GM23338 (cell line): Measurements from ENCODE around the gene DCP1B. TPM values are rescaled to one million over a fixed set of nuclear protein-coding genes. Genes with fewer than 3 reads are reported as not detected.
A peak's percentile ranks its signal among the peaks of the same experiment; 100 is the strongest.
"Not testable (repeated sequence)": the region's sequence is repeated elsewhere in the genome, so short reads cannot be mapped to it uniquely, and the experiment has no call there.

Experiments used
- ATAC-seq: fragments of 200-7000 bp; cut with Tn5 transposase; 3 replicates; pipeline ENCODE4 v1.9.1; 2020
- DNase-seq: peaks from one replicate; pipeline ENCODE4 v3.0.0-alpha.2; 2015; ENCODE audit warnings: low spot score
- H2AFZ ChIP-seq: fragments of 200-600 bp; sonication (generic); 2 replicates; pipeline ENCODE4 v1.8.0; 2016; ENCODE audit warnings: antibody characterized with exemption, mild to moderate bottlenecking, moderate library complexity
- H3F3A ChIP-seq: fragments of 200-600 bp; sonication (generic); replicated peaks from 2 replicates; pipeline ENCODE4 v1.8.0; 2017; ENCODE audit warnings: antibody characterized with exemption, mixed run types, low read depth
- H3K27ac ChIP-seq: fragments of 200-600 bp; sonication (generic); 2 replicates; pipeline ENCODE4 v1.6.1; 2016; ENCODE audit warnings: low read depth
- H3K27me3 ChIP-seq: fragments of 200-600 bp; sonication (generic); 2 replicates; pipeline ENCODE4 v1.8.0; 2016; ENCODE audit warnings: mild to moderate bottlenecking, mixed run types, moderate library complexity; ENCODE audit not compliant: insufficient read depth
- H3K36me3 ChIP-seq: fragments of 200-600 bp; sonication (generic); 2 replicates; pipeline ENCODE4 v1.8.0; 2016; ENCODE audit warnings: mild to moderate bottlenecking; ENCODE audit not compliant: insufficient read depth
- H3K4me1 ChIP-seq: fragments of 200-600 bp; sonication (generic); 2 replicates; pipeline ENCODE4 v1.8.0; 2016; ENCODE audit warnings: mild to moderate bottlenecking, moderate library complexity; ENCODE audit not compliant: insufficient read depth
- H3K4me2 ChIP-seq: fragments of 200-600 bp; sonication (generic); 2 replicates; pipeline ENCODE4 v1.7.1; 2017; ENCODE audit warnings: mixed run types
- H3K4me3 ChIP-seq: fragments of 200-600 bp; sonication (generic); 2 replicates; pipeline ENCODE4 v1.6.1; 2016; ENCODE audit warnings: mixed run types
- H3K79me2 ChIP-seq: fragments of 200-600 bp; sonication (generic); replicated peaks from 2 replicates; pipeline ENCODE4 v1.8.0; 2017; ENCODE audit warnings: mild to moderate bottlenecking; ENCODE audit not compliant: insufficient read depth
- H3K9me2 ChIP-seq: fragments of 200-600 bp; sonication (generic); 2 replicates; pipeline ENCODE4 v1.8.0; 2017; ENCODE audit not compliant: insufficient read depth
- H4K20me1 ChIP-seq: fragments of 200-600 bp; sonication (generic); replicated peaks from 2 replicates; pipeline ENCODE4 v1.8.0; 2017; ENCODE audit warnings: mild to moderate bottlenecking; ENCODE audit not compliant: insufficient read depth
- H3K27ac Mint-ChIP-seq: 2 replicates; pipeline ENCODE4 v1.8.0; 2020; ENCODE audit warnings: inconsistent platforms, mild to moderate bottlenecking, moderate library complexity, mixed read lengths
- H3K27me3 Mint-ChIP-seq: 3 replicates; pipeline ENCODE4 v1.8.0; 2022; ENCODE audit warnings: low read depth, mild to moderate bottlenecking, moderate library complexity, mixed read lengths, inconsistent platforms; ENCODE audit not compliant: insufficient read depth, poor library complexity
- H3K36me3 Mint-ChIP-seq: 3 replicates; pipeline ENCODE4 v1.8.0; 2021; ENCODE audit warnings: low read depth, mild to moderate bottlenecking, inconsistent platforms, moderate library complexity, mixed read lengths
- H3K4me1 Mint-ChIP-seq: 3 replicates; pipeline ENCODE4 v1.8.0; 2020; ENCODE audit warnings: mild to moderate bottlenecking, inconsistent platforms, mixed read lengths
- H3K4me3 Mint-ChIP-seq: 3 replicates; pipeline ENCODE4 v1.8.0; 2021; ENCODE audit warnings: moderate library complexity, mild to moderate bottlenecking, inconsistent platforms, mixed read lengths
- H3K9me3 Mint-ChIP-seq: 3 replicates; pipeline ENCODE4 v1.8.0; 2020; ENCODE audit warnings: moderate library complexity, mild to moderate bottlenecking, inconsistent platforms, mixed read lengths
- CREB1 ChIP-seq: fragments of 250-450 bp; sonication (Bioruptor Pico); IDR thresholded peaks from 2 replicates; pipeline ENCODE4 v1.5.0; 2020; ENCODE audit warnings: low read depth, mild to moderate bottlenecking, moderate library complexity
- CTCF ChIP-seq, 2 experiments: fragments of 200-600 bp in 1 of 2; sonication (generic) in 1 of 2; conservative IDR thresholded peaks; 2 replicates each; pipeline versions ENCODE4 v1.5.1 to v1.6.1; 2016 to 2017; ENCODE audit warnings: antibody characterized with exemption in 2 of 2, low read depth in 2 of 2, mild to moderate bottlenecking in 2 of 2, moderate library complexity in 1 of 2
- EZH2 ChIP-seq: fragments of 200-600 bp; sonication (generic); IDR thresholded peaks from one replicate; pipeline ENCODE4 v1.8.0; 2017; ENCODE audit warnings: antibody characterized with exemption, mild to moderate bottlenecking, low read depth; ENCODE audit not compliant: unreplicated experiment
- JUNB ChIP-seq: IDR thresholded peaks from one replicate; pipeline ENCODE4 v1.6.1; 2016; ENCODE audit warnings: antibody characterized with exemption; ENCODE audit not compliant: unreplicated experiment
- STAT1 ChIP-seq: IDR thresholded peaks from one replicate; pipeline ENCODE4 v1.6.1; 2016; ENCODE audit warnings: antibody characterized with exemption; ENCODE audit not compliant: unreplicated experiment
- ZNF114 ChIP-seq: fragments of 250-450 bp; sonication (Bioruptor Pico); IDR thresholded peaks from 2 replicates; pipeline ENCODE4 v1.5.0; 2020; ENCODE audit warnings: mild to moderate bottlenecking, moderate library complexity
- polyA plus RNA-seq: library from polyadenylated mRNA; unstranded; fragments of >200 nt; fragmentation: Nextera tagmentation; extraction: Ambion mirVana; gene quantifications from 2 replicates; pipeline ENCODE4 v1.2.1, GENCODE V29; 2016
- total RNA-seq: library from RNA; depleted of rRNA; stranded (reverse); fragments of >200 nt; shearing (Covaris generic); gene quantifications from 2 replicates; pipeline ENCODE4 v1.2.3, GENCODE V29; 2014

DCP1B gene
- total and polyA plus RNA-seq, 2 experiments from 2014 or later, result 24.4 to 29.8 TPM

GRCh38 chr12:1946296-1946695 is 58.0 kb downstream of the DCP1B start (continued):
- TF ChIP-seq JUNB (no peak), ZNF114 (CRISPR knock-in tag) (no peak), CREB1 (CRISPR knock-in tag) (no peak), EZH2 (no peak)

- Histone ChIP-seq H3K4me1 (peaks cover 12% of the 10 kb centered on the region; the same call in 1 of the 2 replicates), H3K36me3 (peaks cover 23% of the 10 kb centered on the region)
- not testable (repeated sequence) for H3K4me3 Mint-ChIP-seq, H3K4me2 ChIP-seq, H3K9me3 Mint-ChIP-seq, DNase-seq, H2AFZ ChIP-seq, H3K9me2 ChIP-seq, H3K27ac Mint-ChIP-seq, H3K27me3 Mint-ChIP-seq, H3K79me2 ChIP-seq, H4K20me1 ChIP-seq, H3K27me3 ChIP-seq, H3F3A ChIP-seq, ATAC-seq, H3K27ac ChIP-seq, H3K4me3 ChIP-seq, H3K4me1 Mint-ChIP-seq
- peaks cover 52% of the 10 kb centered on the region for H3K36me3 Mint-ChIP-seq
These were observed 58.8 kb downstream of the DCP1B start for GRCh38 chr12:1945502-1945901.

- peaks cover 4% of the 10 kb centered on the region for H3K4me1 Mint-ChIP-seq
- H3K36me3 ChIP-seq, result peaks cover 10% of the 10 kb centered on the region
- peaks cover 1% of the 10 kb centered on the region; the same call in 1 of the 3 replicates for H3K9me3 Mint-ChIP-seq
- DNase-seq (peak; percentile 82), ATAC-seq (peak; percentile 95)
- no peaks in the 10 kb centered on the region for H3K27me3 ChIP-seq
- H3K79me2 ChIP-seq, result no peaks in the 10 kb centered on the region; the same call in 1 of the 2 replicates
- no peak overlapping the region for H3K4me3 ChIP-seq
- H3K36me3 Mint-ChIP-seq, result peaks cover 19% of the 10 kb centered on the region
- H3K27me3 Mint-ChIP-seq, result peaks cover 2% of the 10 kb centered on the region
- 0 out of 2 replicates have a peak overlapping the region, but pooled peaks have one; percentile 24 for H3K27ac ChIP-seq
- H2AFZ ChIP-seq, result no peak overlapping the region
- no peak overlapping the region for H3K4me3 Mint-ChIP-seq
- H3K4me1 ChIP-seq, result peaks cover 4% of the 10 kb centered on the region; the same call in 1 of the 2 replicates
- H3K27ac Mint-ChIP-seq, result no peak overlapping the region
- TF ChIP-seq CTCF (conservative IDR thresholded peaks at IDR 0.05; ENCODE audit: low read depth in 2 of 2) (peak; percentile 89 to 99), CREB1 (CRISPR knock-in tag) (no peak), STAT1 (no peak)
- H3F3A ChIP-seq, result no peaks in the 10 kb centered on the region
- no peaks in the 10 kb centered on the region for H3K9me2 ChIP-seq
- H3K4me2 ChIP-seq, result no peak overlapping the region
- no peaks in the 10 kb centered on the region for H4K20me1 ChIP-seq
These were observed 64.3 kb downstream of the DCP1B start for GRCh38 chr12:1939801-1940607.
